A549 (cell line): ENCODE results near the gene SUCNR1. TPM values are rescaled to one million over a fixed set of nuclear protein-coding genes. Genes with fewer than 3 reads are reported as not detected.

ENCODE experiments used
- ATAC-seq, 2 experiments: fragments of 200-7000 bp in 1 of 2; fragments of >200 bp in 1 of 2; cut with Nextera tagmentation in 1 of 2; cut with Tn5 transposase in 1 of 2; 3 replicates each; pipeline versions ENCODE4 v1.8.0 to v1.9.1; 2018 to 2020; ENCODE audit warnings: mild to moderate bottlenecking in 1 of 2, moderate library complexity in 1 of 2
- CTCF ChIA-PET: fragments of 300-600 bp; sonication (Branson Sonifier 250); formaldehyde crosslinking; extraction: SDS; loops from one replicate; lab custom pipeline; 2021; ENCODE audit warnings: antibody characterized with exemption, inconsistent platforms; lab: Yijun Ruan, JAX
- POLR2A ChIA-PET: fragments of 350-600 bp; formaldehyde crosslinking; extraction: SDS; loops from one replicate; lab custom pipeline; 2021; ENCODE audit warnings: antibody characterized with exemption, inconsistent platforms; lab: Yijun Ruan, JAX
- DNase-seq, 2 experiments: peaks; one replicate each; pipeline versions ENCODE4 v3.0.0 to v3.0.0-alpha.2; 2011 to 2016; ENCODE audit warnings: low read depth in 1 of 2, low spot score in 1 of 2
- FAIRE-seq: peaks from 2 replicates; lab custom pipeline; 2011; peaks lifted over from hg19 to GRCh38; lab: Jason Lieb, UNC
- H3K27ac ChIP-seq, 2 experiments: fragments of >200 bp; sonication (Bioruptor Twin); formaldehyde crosslinking; 3 replicates each; pipeline ENCODE4 v1.5.1; 2016 to 2017
- H3K4me1 ChIP-seq: fragments of >200 bp; sonication (Bioruptor Twin); formaldehyde crosslinking; 3 replicates; pipeline ENCODE4 v1.6.1; 2016
- H3K4me2 ChIP-seq: fragments of >200 bp; sonication (Bioruptor Twin); formaldehyde crosslinking; 3 replicates; pipeline ENCODE4 v1.6.1; 2016
- H3K4me3 ChIP-seq: fragments of >200 bp; sonication (Bioruptor Twin); formaldehyde crosslinking; 3 replicates; pipeline ENCODE4 v1.5.1; 2016
- H3K9me3 ChIP-seq: fragments of >200 bp; sonication (Bioruptor Twin); formaldehyde crosslinking; 3 replicates; pipeline ENCODE4 v1.6.1; 2016
- BHLHE40 ChIP-seq: IDR thresholded peaks from 2 replicates; pipeline ENCODE4 v1.6.1; 2012; ENCODE audit warnings: low read depth, low read length, inconsistent platforms
- CBX2 ChIP-seq: fragments of 200-600 bp; sonication (generic); IDR thresholded peaks from 2 replicates; pipeline ENCODE4 v1.6.1; 2016; ENCODE audit warnings: low read depth, mild to moderate bottlenecking, borderline replicate concordance
- CBX8 ChIP-seq: fragments of 200-600 bp; sonication (generic); IDR thresholded peaks from 2 replicates; pipeline ENCODE4 v1.6.1; 2016
- CEBPB ChIP-seq, 2 experiments: fragments of >200 bp in 1 of 2; sonication (Bioruptor Twin) in 1 of 2; formaldehyde crosslinking in 1 of 2; IDR thresholded peaks; 2 replicates each; pipeline ENCODE4 v1.6.1; 2012 to 2016
- E2F6 ChIP-seq: IDR thresholded peaks from 2 replicates; pipeline ENCODE4 v1.6.1; 2012; ENCODE audit warnings: low read depth, borderline replicate concordance
- HDAC2 ChIP-seq: fragments of 200-600 bp; sonication (generic); IDR thresholded peaks from 2 replicates; pipeline ENCODE4 v1.6.1; 2016
- HEYL ChIP-seq: fragments of 250-450 bp; sonication (Bioruptor Pico); IDR thresholded peaks from 2 replicates; pipeline ENCODE4 v1.8.0; 2021; ENCODE audit warnings: mild to moderate bottlenecking, moderate library complexity
- HOXB13 ChIP-seq: fragments of 250-450 bp; sonication (Bioruptor Pico); IDR thresholded peaks from 2 replicates; pipeline ENCODE4 v1.5.0; 2020; ENCODE audit warnings: low read depth, mild to moderate bottlenecking, moderate library complexity
- KDM5A ChIP-seq: fragments of 200-600 bp; sonication (generic); IDR thresholded peaks from 2 replicates; pipeline ENCODE4 v1.6.1; 2016; ENCODE audit warnings: antibody characterized with exemption, mild to moderate bottlenecking
- MAX ChIP-seq: IDR thresholded peaks from 2 replicates; pipeline ENCODE4 v1.6.1; 2012
- MYC ChIP-seq: IDR thresholded peaks from 2 replicates; pipeline ENCODE4 v1.6.1; 2012; ENCODE audit warnings: mild to moderate bottlenecking, inconsistent platforms, low read length, improper control_type of control experiment, borderline replicate concordance
- NR3C1 ChIP-seq: fragments of >200 bp; sonication (Bioruptor Twin); formaldehyde crosslinking; IDR thresholded peaks from 3 replicates; pipeline ENCODE4 v1.6.1; 2017
- PBX3 ChIP-seq: IDR thresholded peaks from 2 replicates; pipeline ENCODE4 v1.6.1; 2012
- POLR2AphosphoS2 ChIP-seq: conservative IDR thresholded peaks from 2 replicates; pipeline ENCODE4 v1.6.1; 2012; ENCODE audit warnings: low read length, improper control_type of control experiment, inconsistent platforms
- REST ChIP-seq: fragments of 200-600 bp; sonication (generic); IDR thresholded peaks from 2 replicates; pipeline ENCODE4 v1.6.1; 2016; ENCODE audit warnings: antibody characterized with exemption, mild to moderate bottlenecking, moderate library complexity
- SMC3 ChIP-seq: fragments of >200 bp; sonication (Bioruptor Twin); formaldehyde crosslinking; IDR thresholded peaks from 3 replicates; pipeline ENCODE4 v1.6.1; 2018; ENCODE audit warnings: inconsistent platforms
- TFCP2L1 ChIP-seq: fragments of 250-450 bp; sonication (Bioruptor Pico); IDR thresholded peaks from 2 replicates; pipeline ENCODE4 v1.5.0; 2021; ENCODE audit warnings: mild to moderate bottlenecking
- TP53 ChIP-seq: fragments of 250-450 bp; sonication (Bioruptor Pico); IDR thresholded peaks from 2 replicates; pipeline ENCODE4 v1.5.0; 2021; ENCODE audit warnings: mild to moderate bottlenecking, moderate library complexity
- USF2 ChIP-seq: fragments of 450-650 bp; IDR thresholded peaks from 2 replicates; pipeline ENCODE4 v1.6.1; 2014; ENCODE audit warnings: antibody characterized with exemption
- ZC3H11A ChIP-seq: fragments of 450-650 bp; IDR thresholded peaks from 2 replicates; pipeline ENCODE4 v1.6.1; 2014; ENCODE audit warnings: antibody characterized with exemption, mild to moderate bottlenecking
- ZNF302 ChIP-seq: fragments of 250-450 bp; sonication (Bioruptor Pico); IDR thresholded peaks from 2 replicates; pipeline ENCODE4 v1.9.0; 2021; ENCODE audit warnings: inconsistent platforms, mild to moderate bottlenecking, moderate library complexity
- WGBS: methylation state at CpG from one replicate; pipeline ENCODE4 v1.1.6; 2017; ENCODE audit errors: missing lambda C conversion rate; 5-methylcytosine and 5-hydroxymethylcytosine counted together
- polyA plus RNA-seq, 4 experiments: library from polyadenylated mRNA; depleted of rRNA in 3 of 4; stranded (reverse); fragments of >200 nt; fragmentation: RNase III in 1 of 4; extraction: RNeasy Plus Mini Kit Qiagen cat#74134 plus additional on column Dnase treatment in 1 of 4; gene quantifications; 2 replicates in 3 of 4; 3 replicates in 1 of 4; pipeline ENCODE4 v1.2.3, GENCODE V29; 2011 to 2017

SUCNR1 gene
- polyA plus RNA-seq, 2 of the 4 experiments (the other 2 are of a cell fraction): 0.27 to 1.4 TPM

- no peak for TF ChIP-seq BHLHE40
- TF ChIP-seq, all 56 proteins: peak for 0
These were observed 27.0 kb downstream of the SUCNR1 start (continued) for GRCh38 chr3:151900460-151900859.

- Histone ChIP-seq H3K9me3 (no peaks in the 10 kb centered on the region), H3K4me1 (peaks cover 23% of the 10 kb centered on the region), H3K4me3 (no peak overlapping the region), H3K27ac (peak overlapping the region; percentile 4 to 28; a peak in 2 of 6 replicates), H3K4me2 (peak overlapping the region; percentile 13; the same call in 2 of the 3 replicates)
- ChIA-PET POLR2A (no interaction called here), CTCF (no interaction called here)
- FAIRE-seq (no peak), ATAC-seq (no peak; a peak in 1 of 6 replicates), DNase-seq (no peak)
- WGBS: 32% methylated on average over 1 of the region's 1 CpG
- TF ChIP-seq TFCP2L1 (CRISPR knock-in tag) (no peak), CBX2 (no peak), PBX3 (no peak), HEYL (no peak), POLR2AphosphoS2 (no peak), MAX (no peak)
These were observed 27.6 kb downstream of the SUCNR1 start for GRCh38 chr3:151900884-151901643.

- peak overlapping the region; percentile 13; the same call in 2 of the 3 replicates for H3K4me2 ChIP-seq
- no peak overlapping the region for H3K4me3 ChIP-seq
- WGBS: 96% methylated on average over 3 of the region's 3 CpGs
- peak overlapping the region in 1 of 2 experiments; percentile 4; a peak in 2 of 6 replicates for H3K27ac ChIP-seq
- DNase-seq (no peak), FAIRE-seq (no peak), ATAC-seq (no peak)
- CTCF ChIA-PET: no interaction called here
- POLR2A ChIA-PET: no interaction called here
- TF ChIP-seq MYC (no peak), TP53 (CRISPR knock-in tag) (no peak), MAX (no peak), ZC3H11A (no peak), KDM5A (no peak), CBX8 (no peak), SMC3 (no peak), ZNF302 (CRISPR knock-in tag) (no peak), HOXB13 (CRISPR knock-in tag) (no peak), NR3C1 (no peak), E2F6 (no peak), REST (no peak), USF2 (no peak), HDAC2 (no peak), CEBPB (IDR thresholded peaks at IDR 0.05) (no peak)
- peaks cover 16% of the 10 kb centered on the region; the same call in 2 of the 3 replicates for H3K4me1 ChIP-seq
- no peaks in the 10 kb centered on the region for H3K9me3 ChIP-seq
These were observed 28.3 kb downstream of the SUCNR1 start for GRCh38 chr3:151901644-151902285.
